GM12801 (cell line): ENCODE data around the gene VENTX.

Experiments used
- CTCF ChIP-seq: IDR thresholded peaks from one replicate; pipeline ENCODE4 v1.5.1; 2011; ENCODE audit warnings: control low read depth; ENCODE audit not compliant: insufficient read length; ENCODE audit errors: extremely low read depth

The VENTX gene

GRCh38 chr10:133195096-133195495 lies 42.6 kb upstream of the VENTX start:
- TF ChIP-seq CTCF: no peak

GRCh38 chr10:133195611-133196010 lies 42.0 kb upstream of the VENTX start:
- no peak for TF ChIP-seq CTCF

- TF ChIP-seq CTCF: no peak
These were observed 41.3 kb upstream of the VENTX start for GRCh38 chr10:133196221-133196915.

- TF ChIP-seq CTCF: no peak
These were observed 40.5 kb upstream of the VENTX start for GRCh38 chr10:133196936-133197758.

GRCh38 chr10:133197786-133198185 lies 39.9 kb upstream of the VENTX start:
- no peak for TF ChIP-seq CTCF

- TF ChIP-seq CTCF: no peak
These were observed 39.4 kb upstream of the VENTX start for GRCh38 chr10:133198206-133198605.

- TF ChIP-seq CTCF: no peak
These were observed 38.8 kb upstream of the VENTX start for GRCh38 chr10:133198621-133199487.
